Right cardiac atrium (tissue), 5 donors: ENCODE results near the gene TOR1B. TPM values are rescaled to one million over a fixed set of nuclear protein-coding genes. Genes with fewer than 3 reads are reported as not detected.

Source experiments
- ATAC-seq, 2 donors: fragments of 200-7000 bp; cut with Tn5 transposase; one replicate each; pipeline versions ENCODE4 v1.8.0 to v1.9.1; 2020; ENCODE audit warnings: moderate library complexity in 2 of 2, mild to moderate bottlenecking in 1 of 2
- DNase-seq, 3 donors: peaks; one replicate each; pipeline ENCODE4 v3.0.0-alpha.2; 2020
- H3K27ac ChIP-seq: one replicate; pipeline ENCODE4 v1.5.1; 2013; ENCODE audit warnings: mild to moderate bottlenecking, low read length, control low read depth, moderate library complexity
- H3K27me3 ChIP-seq: one replicate; pipeline ENCODE4 v1.6.1; 2013; ENCODE audit not compliant: control insufficient read depth, insufficient read depth
- H3K4me1 ChIP-seq: one replicate; pipeline ENCODE4 v1.6.1; 2013; ENCODE audit warnings: low read length; ENCODE audit not compliant: control insufficient read depth, insufficient read depth
- H3K4me3 ChIP-seq: one replicate; pipeline ENCODE4 v1.5.1; 2013; ENCODE audit warnings: low read length, control low read depth
- H3K9me3 ChIP-seq: one replicate; pipeline ENCODE4 v1.6.1; 2013; ENCODE audit warnings: low read length; ENCODE audit not compliant: control insufficient read depth
- WGBS: extraction: QIAGEN DNeasy Blood & Tissue Kit; methylation state at CpG from one replicate; pipeline ENCODE4 v1.1.7; 2013; 5-methylcytosine and 5-hydroxymethylcytosine counted together
- intact Hi-C, 4 donors: fragments of 100-400 bp; cut with DNase I; formaldehyde crosslinking; loops; one replicate each; pipeline versions ENCODE4 v1.11.0 to v1.14.0; 2022 to 2023
- polyA plus RNA-seq: library from polyadenylated mRNA; stranded (reverse); fragments of 200-250 nt; gene quantifications from one replicate; pipeline ENCODE4 v1.2.3, GENCODE V29; 2013
- total RNA-seq, 4 donors: library from RNA; stranded (reverse); fragmentation: NEBNext Ultra II Directional; extraction: Animal tissue kit (Norgen Biotek cat#: 25700); gene quantifications; one replicate each; pipeline ENCODE4 v1.2.1, GENCODE V29; 2021
- donor health status: healthy with polysubstance abuse.
- donor health status: DM: no; HTN: yes; CAD: no.
- donor health status: DM: no; HTN: no; CAD: no.
- donor health status: DM: no; HTN: yes; CAD: no; lungs with severe emphysema.
- donor health status: DM: yes; HTN: yes; CAD: no.

Gene TOR1B
- total and polyA plus RNA-seq, 5 donors = 8.8 to 12.2 (median 10.0) TPM

- Histone ChIP-seq H3K9me3 (no peaks in the 10 kb centered on the region), H3K4me1 (no peaks in the 10 kb centered on the region), H3K27me3 (no peaks in the 10 kb centered on the region), H3K4me3 (no peak overlapping the region), H3K27ac (no peak overlapping the region)
- DNase-seq (peak in 1 of 3 donors; percentile 0), ATAC-seq (no peak)
- intact Hi-C loops = no loop called here
- 64% methylated on average over 2 of the region's 2 CpGs for WGBS
These were observed 42.4 kb downstream of the TOR1B start for GRCh38 chr9:129845373-129845772.

GRCh38 chr9:129848712-129849441 is 45.9 kb downstream of the TOR1B start:
- H3K9me3 ChIP-seq = no peaks in the 10 kb centered on the region
- no peak overlapping the region for H3K27ac ChIP-seq
- WGBS = 85% methylated on average over 4 of the region's 4 CpGs
- DNase-seq = no peak
- H3K27me3 ChIP-seq = no peaks in the 10 kb centered on the region
- intact Hi-C loops = no loop called here
- H3K4me1 ChIP-seq = no peaks in the 10 kb centered on the region
- H3K4me3 ChIP-seq = no peak overlapping the region
- ATAC-seq = peak; percentile 24 to 31

GRCh38 chr9:129849901-129850300 is 46.9 kb downstream of the TOR1B start:
- ATAC-seq = no peak

GRCh38 chr9:129850821-129851550 is 48.0 kb downstream of the TOR1B start:
- Histone ChIP-seq H3K4me3 (no peak overlapping the region), H3K4me1 (no peaks in the 10 kb centered on the region), H3K27ac (no peak overlapping the region), H3K27me3 (no peaks in the 10 kb centered on the region), H3K9me3 (no peaks in the 10 kb centered on the region)
- intact Hi-C loops = no loop called here
- ATAC-seq (no peak), DNase-seq (no peak)
- 91% methylated on average over 6 of the region's 6 CpGs for WGBS

More at GRCh38 chr9:129849901-129850300, 46.9 kb downstream of the TOR1B start:
- H3K4me1 ChIP-seq = no peaks in the 10 kb centered on the region
- 72% methylated on average over 6 of the region's 6 CpGs for WGBS
- no peak overlapping the region for H3K27ac ChIP-seq
- no peaks in the 10 kb centered on the region for H3K27me3 ChIP-seq
- no peak for DNase-seq
- no peak overlapping the region for H3K4me3 ChIP-seq
- intact Hi-C loops = no loop called here
- no peaks in the 10 kb centered on the region for H3K9me3 ChIP-seq

- no peak overlapping the region for H3K27ac ChIP-seq
- no peaks in the 10 kb centered on the region for H3K27me3 ChIP-seq
- intact Hi-C loops = no loop called here
- H3K4me1 ChIP-seq = no peaks in the 10 kb centered on the region
- DNase-seq = no peak
- H3K4me3 ChIP-seq = no peak overlapping the region
- no peaks in the 10 kb centered on the region for H3K9me3 ChIP-seq
- ATAC-seq = no peak
- WGBS = 74% methylated on average over 5 of the region's 5 CpGs
These were observed 48.8 kb downstream of the TOR1B start for GRCh38 chr9:129851821-129852220.

- Histone ChIP-seq H3K4me3 (no peak overlapping the region), H3K27ac (no peak overlapping the region), H3K4me1 (no peaks in the 10 kb centered on the region), H3K9me3 (no peaks in the 10 kb centered on the region), H3K27me3 (no peaks in the 10 kb centered on the region)
- intact Hi-C loops = no loop called here
- WGBS = 74% methylated on average over 5 of the region's 5 CpGs
- DNase-seq (no peak), ATAC-seq (no peak)
These were observed 49.6 kb downstream of the TOR1B start for GRCh38 chr9:129852579-129852978.

- Histone ChIP-seq H3K4me1 (no peaks in the 10 kb centered on the region), H3K27me3 (no peaks in the 10 kb centered on the region), H3K4me3 (no peak overlapping the region), H3K9me3 (no peaks in the 10 kb centered on the region), H3K27ac (no peak overlapping the region)
- intact Hi-C loops = no loop called here
- no peak for DNase-seq
- ATAC-seq = no peak
- WGBS = 61% methylated on average over 3 of the region's 3 CpGs
These were observed 50.6 kb downstream of the TOR1B start for GRCh38 chr9:129853614-129854013.

GRCh38 chr9:129854588-129855110 is 51.7 kb downstream of the TOR1B start:
- H3K27ac ChIP-seq = no peak overlapping the region
- intact Hi-C loops = no loop called here
- ATAC-seq = no peak
- no peak overlapping the region for H3K4me3 ChIP-seq
- DNase-seq = no peak
- no peaks in the 10 kb centered on the region for H3K4me1 ChIP-seq
- no peaks in the 10 kb centered on the region for H3K9me3 ChIP-seq
- WGBS = 95% methylated on average over 4 of the region's 4 CpGs
- no peaks in the 10 kb centered on the region for H3K27me3 ChIP-seq

- Histone ChIP-seq H3K27me3 (no peaks in the 10 kb centered on the region), H3K27ac (no peak overlapping the region), H3K4me3 (no peak overlapping the region), H3K4me1 (no peaks in the 10 kb centered on the region), H3K9me3 (no peaks in the 10 kb centered on the region)
- no peak for DNase-seq
- ATAC-seq = no peak
- intact Hi-C loops = no loop called here
- 92% methylated on average over 7 of the region's 7 CpGs for WGBS
These were observed 54.2 kb downstream of the TOR1B start for GRCh38 chr9:129857207-129857606.

- Histone ChIP-seq H3K9me3 (no peaks in the 10 kb centered on the region), H3K27ac (no peak overlapping the region), H3K27me3 (no peaks in the 10 kb centered on the region), H3K4me1 (no peaks in the 10 kb centered on the region), H3K4me3 (no peak overlapping the region)
- DNase-seq (no peak), ATAC-seq (no peak)
- intact Hi-C loops = no loop called here
- 88% methylated on average over 11 of the region's 11 CpGs for WGBS
These were observed 55.4 kb downstream of the TOR1B start for GRCh38 chr9:129858167-129858962.
